ENCODE results near the gene OR51B2.
"Not testable (repeated sequence)": the region's sequence is repeated elsewhere in the genome, so short reads cannot be mapped to it uniquely, and the experiment has no call there.

The OR51B2 gene, protein sequence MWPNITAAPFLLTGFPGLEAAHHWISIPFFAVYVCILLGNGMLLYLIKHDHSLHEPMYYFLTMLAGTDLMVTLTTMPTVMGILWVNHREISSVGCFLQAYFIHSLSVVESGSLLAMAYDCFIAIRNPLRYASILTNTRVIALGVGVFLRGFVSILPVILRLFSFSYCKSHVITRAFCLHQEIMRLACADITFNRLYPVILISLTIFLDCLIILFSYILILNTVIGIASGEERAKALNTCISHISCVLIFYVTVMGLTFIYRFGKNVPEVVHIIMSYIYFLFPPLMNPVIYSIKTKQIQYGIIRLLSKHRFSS

DNA sequence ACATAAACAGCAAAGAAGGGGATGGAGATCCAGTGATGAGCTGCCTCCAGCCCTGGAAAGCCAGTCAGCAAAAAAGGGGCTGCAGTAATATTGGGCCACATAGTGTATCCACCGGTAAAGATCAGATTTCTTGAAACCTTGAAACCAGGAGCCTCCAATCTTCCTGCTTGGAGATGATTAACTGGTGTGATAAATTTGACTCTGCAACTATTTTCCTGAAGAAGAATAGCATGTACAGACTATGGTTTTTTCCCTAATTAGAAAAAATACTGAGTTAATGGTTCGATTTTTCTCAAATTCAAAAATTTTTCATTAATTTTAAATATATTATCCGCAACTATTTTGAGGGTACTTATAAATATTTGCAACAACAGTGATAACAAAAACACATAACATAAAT, at the start of gene OR51B2:
Gene OR51B2 (minus strand): TSS at position 101 of the 400 bp plus-strand sequence. CDS start 0 bp downstream, at position 101.
- no peaks in the 10 kb centered on the region for H3K27me3 ChIP-seq (ENCODE audit: control insufficient read depth, insufficient read depth, low read length)
- no peak within 1 kb of the TSS for H3K9ac ChIP-seq (ENCODE audit: low read length)
- H3K9me3 ChIP-seq (ENCODE audit: control insufficient read depth, low read depth, low read length): no peaks in the 10 kb centered on the region
- H3K27ac ChIP-seq (ENCODE audit: low read length): no peak within 1 kb of the TSS
- H3K4me3 ChIP-seq (ENCODE audit: low read length): no peak within 1 kb of the TSS
- no peaks in the 10 kb centered on the region for H3K4me1 ChIP-seq (ENCODE audit: control insufficient read depth, low read depth, low read length)
- no peaks in the 10 kb centered on the region for H3K36me3 ChIP-seq (ENCODE audit: control insufficient read depth, low read depth, low read length)

DNA sequence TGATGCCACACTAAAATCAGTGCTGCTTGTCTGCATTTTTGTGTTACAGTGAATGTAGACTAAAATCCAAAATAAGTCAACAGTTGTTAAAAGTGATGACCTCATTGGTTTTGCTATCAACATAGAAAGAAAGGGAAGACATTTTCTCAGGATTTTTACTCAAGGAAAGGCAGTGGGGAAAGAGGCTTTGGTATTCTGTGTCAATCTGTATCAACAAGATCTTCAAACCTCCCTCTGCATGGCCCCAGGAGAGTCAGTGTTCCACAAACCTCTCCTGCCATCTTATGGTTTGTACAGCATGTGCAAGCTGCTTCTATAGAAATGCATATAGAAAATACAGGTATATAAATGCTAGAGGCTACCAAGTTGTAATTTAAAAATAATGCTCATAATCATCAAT, 45.7 kb upstream of the OR51B2 start:
- Histone ChIP-seq H3K9me3 (ENCODE audit: control insufficient read depth, low read depth, low read length) (peaks cover 8% of the 10 kb centered on the region), H3K27ac (ENCODE audit: low read length) (no peak overlapping the region), H3K27me3 (ENCODE audit: control insufficient read depth, insufficient read depth, low read length) (no peaks in the 10 kb centered on the region), H3K4me3 (ENCODE audit: low read length) (no peak overlapping the region), H3K9ac (ENCODE audit: low read length) (no peak overlapping the region), H3K4me1 (ENCODE audit: control insufficient read depth, low read depth, low read length) (peaks cover 6% of the 10 kb centered on the region), H3K36me3 (ENCODE audit: control insufficient read depth, low read depth, low read length) (no peaks in the 10 kb centered on the region)

DNA sequence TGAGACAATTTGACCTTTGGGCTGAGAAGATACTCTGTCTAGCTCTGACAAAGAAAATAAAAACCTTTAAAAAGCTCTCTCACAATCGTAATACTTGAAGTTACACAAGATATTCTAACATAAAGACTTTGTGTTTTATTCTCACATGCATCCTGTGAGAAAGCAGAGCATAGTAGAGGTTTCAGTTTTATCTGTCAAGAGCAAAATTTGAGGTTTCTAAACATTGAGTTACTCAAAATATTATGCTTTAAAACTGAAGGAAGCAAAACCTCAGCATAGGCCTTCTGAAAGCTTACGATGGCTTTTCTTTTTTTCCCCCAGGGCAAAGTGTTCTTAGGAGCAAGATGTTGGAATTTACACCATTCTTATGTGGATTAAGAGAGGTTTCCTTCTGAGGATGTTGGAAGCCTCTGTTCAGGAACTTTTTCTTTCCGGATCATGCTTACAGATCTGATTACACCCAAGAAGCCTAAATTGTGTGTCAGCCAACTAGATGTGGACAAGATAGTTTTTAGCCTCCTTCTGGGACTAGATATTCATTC, 44.5 kb upstream of the OR51B2 start:
- Histone ChIP-seq H3K9me3 (ENCODE audit: control insufficient read depth, low read depth, low read length) (peaks cover 8% of the 10 kb centered on the region), H3K27ac (ENCODE audit: low read length) (no peak overlapping the region), H3K27me3 (ENCODE audit: control insufficient read depth, insufficient read depth, low read length) (no peaks in the 10 kb centered on the region), H3K4me1 (ENCODE audit: control insufficient read depth, low read depth, low read length) (peaks cover 6% of the 10 kb centered on the region), H3K9ac (ENCODE audit: low read length) (no peak overlapping the region), H3K4me3 (ENCODE audit: low read length) (no peak overlapping the region), H3K36me3 (ENCODE audit: control insufficient read depth, low read depth, low read length) (no peaks in the 10 kb centered on the region)

DNA sequence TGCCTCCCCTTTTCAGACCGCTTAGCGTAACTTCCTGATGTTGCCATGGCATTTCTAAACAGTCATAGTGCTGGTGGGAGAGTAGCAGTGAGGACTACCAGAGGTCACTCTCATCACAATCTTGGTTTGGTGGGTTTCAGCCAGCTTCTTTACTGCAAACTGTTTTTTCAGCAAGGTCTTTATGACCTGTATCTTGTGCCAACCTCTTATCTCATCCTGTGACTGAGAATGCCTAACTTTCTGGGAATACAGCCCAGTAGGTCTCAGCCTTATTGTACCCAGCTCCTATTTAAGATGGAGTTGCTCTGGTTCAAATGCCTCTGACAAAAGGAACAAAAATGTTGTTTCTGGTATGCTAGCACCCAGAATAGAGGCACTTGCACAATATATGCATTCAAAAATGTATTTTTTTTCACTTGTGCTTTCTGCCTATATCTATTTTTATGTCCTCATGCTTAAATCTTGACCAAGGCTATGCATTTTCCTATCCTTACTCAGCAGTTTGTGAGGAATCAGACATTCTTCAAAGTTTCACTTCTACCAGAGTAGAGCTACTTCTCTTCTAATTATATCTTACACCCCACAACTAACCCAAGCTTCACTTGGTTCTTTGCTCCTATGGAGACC, 43.5 kb upstream of the OR51B2 start:
- H3K4me3 ChIP-seq (ENCODE audit: low read length): no peak overlapping the region
- no peak overlapping the region for H3K9ac ChIP-seq (ENCODE audit: low read length)
- no peak overlapping the region for H3K27ac ChIP-seq (ENCODE audit: low read length)

DNA sequence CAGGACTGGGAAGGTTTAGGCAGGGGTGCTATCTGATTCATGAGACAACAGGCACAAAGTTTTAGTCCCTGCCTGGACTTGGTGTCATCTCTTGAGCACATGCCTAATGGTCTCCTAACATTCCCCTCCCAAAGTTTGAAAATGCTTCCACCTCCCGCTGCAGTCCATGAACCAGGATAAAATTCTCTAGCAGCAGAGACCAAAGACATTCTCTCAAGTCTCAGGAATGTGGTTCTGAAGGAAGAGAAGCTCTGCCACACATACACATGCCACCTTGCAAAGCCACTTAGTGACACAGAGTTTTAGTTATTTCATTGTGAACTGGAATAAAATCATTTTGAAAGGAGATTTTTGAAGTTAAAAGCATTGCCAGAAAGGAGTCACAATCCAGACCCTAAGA, 42.8 kb upstream of the OR51B2 start:
- H3K27ac ChIP-seq (ENCODE audit: low read length): no peak overlapping the region
- H3K36me3 ChIP-seq (ENCODE audit: control insufficient read depth, low read depth, low read length): no peaks in the 10 kb centered on the region
- H3K9me3 ChIP-seq (ENCODE audit: control insufficient read depth, low read depth, low read length): no peaks in the 10 kb centered on the region
- no peak overlapping the region for H3K4me3 ChIP-seq (ENCODE audit: low read length)
- peaks cover 6% of the 10 kb centered on the region for H3K4me1 ChIP-seq (ENCODE audit: control insufficient read depth, low read depth, low read length)
- no peaks in the 10 kb centered on the region for H3K27me3 ChIP-seq (ENCODE audit: control insufficient read depth, insufficient read depth, low read length)
- H3K9ac ChIP-seq (ENCODE audit: low read length): no peak overlapping the region

More for the DNA sequence above, 43.5 kb upstream of the OR51B2 start:
- H3K4me1 ChIP-seq (ENCODE audit: control insufficient read depth, low read depth, low read length): peaks cover 6% of the 10 kb centered on the region
- no peaks in the 10 kb centered on the region for H3K27me3 ChIP-seq (ENCODE audit: control insufficient read depth, insufficient read depth, low read length)
- peaks cover under 1% of the 10 kb centered on the region for H3K9me3 ChIP-seq (ENCODE audit: control insufficient read depth, low read depth, low read length)
- no peaks in the 10 kb centered on the region for H3K36me3 ChIP-seq (ENCODE audit: control insufficient read depth, low read depth, low read length)

DNA sequence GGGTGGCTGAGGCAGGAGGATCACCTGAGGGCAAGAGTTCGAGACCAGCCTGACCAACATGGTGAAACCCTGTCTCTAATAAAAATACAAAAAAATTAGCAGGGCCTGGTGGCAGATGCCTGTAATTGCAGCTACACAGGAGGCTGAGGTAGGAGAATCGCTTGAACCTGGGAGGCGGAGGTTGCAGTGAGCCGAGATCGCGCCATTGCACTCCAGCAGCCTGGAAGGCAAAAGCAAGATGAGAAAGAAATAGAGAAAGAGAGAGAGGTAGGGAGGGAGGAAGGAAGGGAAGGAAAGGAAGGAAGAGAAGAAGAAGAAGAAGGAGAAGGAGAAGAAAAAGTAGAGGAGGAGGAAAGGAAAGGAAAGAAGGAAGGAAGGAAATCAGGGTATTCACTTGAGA, 42.3 kb upstream of the OR51B2 start:
- not testable (repeated sequence) for H3K9me3 ChIP-seq (ENCODE audit: control insufficient read depth, low read depth, low read length); H3K4me1 ChIP-seq (ENCODE audit: control insufficient read depth, low read depth, low read length); H3K27me3 ChIP-seq (ENCODE audit: control insufficient read depth, insufficient read depth, low read length); H3K27ac ChIP-seq (ENCODE audit: low read length); H3K9ac ChIP-seq (ENCODE audit: low read length); H3K36me3 ChIP-seq (ENCODE audit: control insufficient read depth, low read depth, low read length); H3K4me3 ChIP-seq (ENCODE audit: low read length)

DNA sequence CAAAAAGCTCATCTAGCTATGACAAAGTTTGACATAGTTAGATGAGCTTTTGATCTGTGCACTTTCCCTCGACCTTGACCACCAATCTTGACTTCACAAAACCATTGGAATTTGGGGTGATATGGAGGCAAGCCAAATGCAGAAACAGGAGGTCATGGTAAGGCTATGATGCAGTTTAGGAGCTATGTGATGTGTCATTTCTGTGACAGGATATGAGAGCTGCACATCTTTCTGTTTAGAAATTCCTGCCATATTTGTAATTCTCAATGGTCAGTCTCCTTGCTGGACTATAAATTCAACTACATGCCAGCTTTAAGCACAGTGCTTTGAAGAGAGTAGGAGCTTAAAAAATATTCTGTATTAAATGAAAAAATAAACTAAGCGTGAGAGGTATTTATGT, 40.1 kb upstream of the OR51B2 start:
- no peaks in the 10 kb centered on the region for H3K27me3 ChIP-seq (ENCODE audit: control insufficient read depth, insufficient read depth, low read length)
- H3K9me3 ChIP-seq (ENCODE audit: control insufficient read depth, low read depth, low read length): no peaks in the 10 kb centered on the region
- no peak overlapping the region for H3K9ac ChIP-seq (ENCODE audit: low read length)
- no peaks in the 10 kb centered on the region for H3K36me3 ChIP-seq (ENCODE audit: control insufficient read depth, low read depth, low read length)
- H3K4me1 ChIP-seq (ENCODE audit: control insufficient read depth, low read depth, low read length): peaks cover 6% of the 10 kb centered on the region
- H3K4me3 ChIP-seq (ENCODE audit: low read length): no peak overlapping the region
- H3K27ac ChIP-seq (ENCODE audit: low read length): no peak overlapping the region

DNA sequence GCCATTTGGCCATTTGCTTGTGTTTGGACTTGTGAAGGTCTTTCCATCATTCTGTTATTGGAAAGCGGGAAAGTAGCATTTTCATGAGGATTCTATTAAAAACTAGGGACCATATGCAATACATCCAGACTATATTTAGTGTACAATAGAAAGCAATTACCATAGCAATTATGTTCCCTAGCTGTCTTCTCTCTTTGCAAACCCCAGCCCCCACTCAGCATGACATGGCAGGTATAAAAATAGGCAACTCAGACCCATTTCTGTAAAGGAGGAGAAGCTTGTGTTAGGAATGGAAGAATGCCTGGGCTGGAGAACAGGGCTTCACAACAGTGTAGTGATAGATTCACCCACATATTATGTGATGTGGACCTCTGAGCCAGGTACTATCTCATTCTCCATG, 39.6 kb upstream of the OR51B2 start:
- Histone ChIP-seq H3K36me3 (ENCODE audit: control insufficient read depth, low read depth, low read length) (no peaks in the 10 kb centered on the region), H3K9ac (ENCODE audit: low read length) (no peak overlapping the region), H3K9me3 (ENCODE audit: control insufficient read depth, low read depth, low read length) (no peaks in the 10 kb centered on the region), H3K4me1 (ENCODE audit: control insufficient read depth, low read depth, low read length) (peaks cover 4% of the 10 kb centered on the region), H3K4me3 (ENCODE audit: low read length) (no peak overlapping the region), H3K27me3 (ENCODE audit: control insufficient read depth, insufficient read depth, low read length) (no peaks in the 10 kb centered on the region), H3K27ac (ENCODE audit: low read length) (no peak overlapping the region)

DNA sequence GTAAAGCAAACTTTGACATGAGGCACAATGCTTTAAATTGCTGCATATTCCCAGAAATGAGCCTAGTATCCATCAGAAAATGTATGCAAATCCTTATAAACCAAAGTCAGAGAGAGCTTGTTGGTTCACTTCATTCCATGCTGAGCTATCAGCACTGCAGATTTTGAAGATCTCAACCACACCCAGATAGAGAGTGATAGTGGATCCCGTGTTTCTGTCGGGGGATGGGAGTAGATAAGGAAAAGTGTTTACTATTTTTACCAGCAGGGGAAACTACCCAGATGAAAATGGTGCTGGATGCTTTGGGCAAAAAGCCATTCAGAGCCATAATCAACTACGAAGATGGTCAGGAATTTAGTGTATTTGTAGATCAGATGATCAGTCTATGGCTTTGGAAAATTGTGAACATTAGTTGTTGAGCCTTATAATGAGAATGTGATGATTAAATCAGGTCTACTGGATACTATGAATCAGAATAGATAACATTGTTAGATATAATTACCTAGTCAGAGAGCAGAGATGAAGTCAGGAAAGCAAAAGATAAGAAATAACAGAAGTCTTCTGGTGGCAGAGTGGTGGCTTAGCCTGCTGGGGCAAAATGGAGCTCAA, 38.0 kb upstream of the OR51B2 start:
- no peak overlapping the region for H3K27ac ChIP-seq (ENCODE audit: low read length)
- no peaks in the 10 kb centered on the region for H3K4me1 ChIP-seq (ENCODE audit: control insufficient read depth, low read depth, low read length)
- no peaks in the 10 kb centered on the region for H3K36me3 ChIP-seq (ENCODE audit: control insufficient read depth, low read depth, low read length)

DNA sequence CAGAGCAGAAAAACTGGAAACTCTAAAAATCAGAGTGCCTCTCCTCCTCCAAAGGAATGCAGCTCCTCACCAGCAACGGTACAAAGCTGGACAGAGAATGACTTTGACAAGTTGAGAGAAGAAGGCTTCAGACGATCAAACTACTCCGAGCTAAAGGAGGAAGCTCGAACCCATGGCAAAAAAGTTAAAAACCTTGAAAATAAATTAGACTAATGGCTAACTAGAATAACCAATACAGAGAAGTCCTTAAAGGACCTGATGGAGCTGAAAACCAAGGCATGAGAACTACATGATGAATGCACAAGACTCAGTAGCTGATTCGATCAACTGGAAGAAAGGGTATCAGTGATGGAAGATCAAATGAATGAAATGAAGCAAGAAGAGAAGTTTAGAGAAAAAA, 31.9 kb upstream of the OR51B2 start:
- H3K27me3 ChIP-seq (ENCODE audit: control insufficient read depth, insufficient read depth, low read length); H3K27ac ChIP-seq (ENCODE audit: low read length): not testable (repeated sequence)

More for the DNA sequence above, 38.0 kb upstream of the OR51B2 start:
- Histone ChIP-seq H3K27me3 (ENCODE audit: control insufficient read depth, insufficient read depth, low read length) (no peaks in the 10 kb centered on the region), H3K4me3 (ENCODE audit: low read length) (no peak overlapping the region), H3K9ac (ENCODE audit: low read length) (no peak overlapping the region), H3K9me3 (ENCODE audit: control insufficient read depth, low read depth, low read length) (no peaks in the 10 kb centered on the region)

DNA sequence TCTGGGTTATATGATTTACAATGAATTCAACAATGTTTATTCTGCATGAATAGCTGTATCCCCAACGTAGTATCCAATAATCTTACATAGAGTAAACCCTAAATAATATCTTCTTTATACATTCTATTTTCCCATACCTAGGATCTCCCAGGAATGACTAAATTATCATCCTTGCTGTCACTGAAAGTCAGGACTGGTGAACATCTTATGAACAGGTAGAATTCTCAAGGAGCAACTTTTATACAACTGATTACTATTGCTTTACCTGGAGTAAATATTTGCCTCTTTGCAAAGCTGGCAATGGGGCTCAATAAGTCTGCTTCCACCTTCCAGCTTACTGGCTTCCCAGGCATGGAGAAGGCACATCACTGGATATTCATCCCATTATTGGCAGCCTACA, 27.1 kb upstream of the OR51B2 start, which contains the start of gene OR51B6:
Gene OR51B6 (plus strand): TSS at position 301 of the 400 bp plus-strand sequence. CDS start 0 bp downstream, at position 301.
- Histone ChIP-seq H3K9ac (ENCODE audit: low read length) (no peak within 1 kb of the TSS), H3K4me3 (ENCODE audit: low read length) (no peak within 1 kb of the TSS), H3K9me3 (ENCODE audit: control insufficient read depth, low read depth, low read length) (no peaks in the 10 kb centered on the region), H3K4me1 (ENCODE audit: control insufficient read depth, low read depth, low read length) (peaks cover 9% of the 10 kb centered on the region), H3K27ac (ENCODE audit: low read length) (no peak within 1 kb of the TSS), H3K36me3 (ENCODE audit: control insufficient read depth, low read depth, low read length) (no peaks in the 10 kb centered on the region), H3K27me3 (ENCODE audit: control insufficient read depth, insufficient read depth, low read length) (no peaks in the 10 kb centered on the region)

More for the DNA sequence above, 31.9 kb upstream of the OR51B2 start:
- H3K4me3 ChIP-seq (ENCODE audit: low read length); H3K4me1 ChIP-seq (ENCODE audit: control insufficient read depth, low read depth, low read length); H3K36me3 ChIP-seq (ENCODE audit: control insufficient read depth, low read depth, low read length); H3K9me3 ChIP-seq (ENCODE audit: control insufficient read depth, low read depth, low read length); H3K9ac ChIP-seq (ENCODE audit: low read length): not testable (repeated sequence)
